Muscle of arm (tissue), 14 donors: Measurements from ENCODE around the gene WRAP53. TPM values are rescaled to one million over a fixed set of nuclear protein-coding genes. Genes with fewer than 3 reads are reported as not detected.
"Not testable (repeated sequence)": the region's sequence is repeated elsewhere in the genome, so short reads cannot be mapped to it uniquely, and the experiment has no call there.

Experiments
- DNase-seq: peaks from one replicate; pipeline ENCODE4 v3.0.0-alpha.2; 2013
- long read RNA-seq, 11 donors: transcript quantifications; one replicate each; lab custom pipeline, GENCODE V29; 2026
- polyA plus RNA-seq, 12 donors: library from polyadenylated mRNA; unstranded; fragments of 120-200 nt; gene quantifications; one replicate each; pipeline ENCODE4 v1.2.1, GENCODE V29; 2013; ENCODE audit not compliant: insufficient read length in 12 of 12

WRAP53 gene
- polyA plus RNA-seq: 1 to 10 TPM in 11 of 12 donors, not detected in 1; 5.1 to 9.9 (median 7.5) TPM
- long read RNA-seq, donor 1, full-length matches to known transcripts: 1 of 1 reads
- long read RNA-seq, donor 1, partial matches to known transcripts: 0 of 1 reads
- long read RNA-seq, donor 1, other reads (novel, unspliced or antisense): 0 of 1 reads
- long read RNA-seq, donor 2, full-length matches to known transcripts: 3 of 3 reads
- long read RNA-seq, donor 2, partial matches to known transcripts: 0 of 3 reads
- long read RNA-seq, donor 2, other reads (novel, unspliced or antisense): 0 of 3 reads
- long read RNA-seq, donor 3, full-length matches to known transcripts: 1 of 1 reads
- long read RNA-seq, donor 3, partial matches to known transcripts: 0 of 1 reads
- long read RNA-seq, donor 3, other reads (novel, unspliced or antisense): 0 of 1 reads
- long read RNA-seq, donor 4, partial matches to known transcripts: 0 of 1 reads
- long read RNA-seq, donor 4, other reads (novel, unspliced or antisense): 0 of 1 reads
- long read RNA-seq, donor 5, full-length matches to known transcripts: 2 of 2 reads
- long read RNA-seq, donor 5, partial matches to known transcripts: 0 of 2 reads
- long read RNA-seq, donor 5, other reads (novel, unspliced or antisense): 0 of 2 reads
- long read RNA-seq, donor 6: 0 reads
- long read RNA-seq, donor 7, partial matches to known transcripts: 0 of 2 reads
- long read RNA-seq, donor 7, other reads (novel, unspliced or antisense): 0 of 2 reads
- long read RNA-seq, donor 8, full-length matches to known transcripts: 2 of 2 reads
- long read RNA-seq, donor 8, partial matches to known transcripts: 0 of 2 reads
- long read RNA-seq, donor 8, other reads (novel, unspliced or antisense): 0 of 2 reads
- long read RNA-seq, donor 9, partial matches to known transcripts: 0 of 3 reads
- long read RNA-seq, donor 9, other reads (novel, unspliced or antisense): 0 of 3 reads
- long read RNA-seq, donor 10: 0 reads
- long read RNA-seq, donor 11, full-length matches to known transcripts: 2 of 2 reads
- long read RNA-seq, donor 11, partial matches to known transcripts: 0 of 2 reads
- long read RNA-seq, donor 11, other reads (novel, unspliced or antisense): 0 of 2 reads

GRCh38 chr17:7687908-7688807, at the start of gene WRAP53:
TSS of gene WRAP53 (plus strand) at chr17:7688477. CDS start at chr17:7688649, 172 bp downstream.
- peak; percentile 98 for DNase-seq

DNA sequence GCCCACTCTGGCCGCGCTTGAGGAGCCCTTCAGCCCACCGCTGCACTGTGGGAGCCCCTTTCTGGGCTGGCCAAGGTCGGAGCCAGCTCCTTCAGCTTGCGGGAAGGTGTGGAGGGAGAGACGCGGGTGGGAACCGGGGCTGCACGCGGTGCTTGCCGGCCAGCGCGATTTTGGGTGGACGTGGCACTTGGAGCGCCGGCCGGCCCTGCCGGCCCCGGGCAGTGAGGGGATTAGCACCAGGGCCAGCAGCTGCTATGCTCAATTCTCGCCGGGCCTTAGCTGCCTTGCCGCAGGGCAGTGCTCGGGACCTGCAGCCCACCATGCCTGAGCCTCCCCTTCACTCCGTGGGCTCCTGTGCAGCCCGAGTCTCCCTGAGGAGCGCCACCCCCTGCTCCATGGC, 47.5 kb upstream of the WRAP53 start:
- DNase-seq: no peak

GRCh38 chr17:7641635-7642034, 46.6 kb upstream of the WRAP53 start:
- not testable (repeated sequence) for DNase-seq

- DNase-seq: no peak
Observed at GRCh38 chr17:7644775-7645174, 43.5 kb upstream of the WRAP53 start.

- no peak for DNase-seq
Observed at GRCh38 chr17:7646457-7646856, 41.8 kb upstream of the WRAP53 start.

DNA sequence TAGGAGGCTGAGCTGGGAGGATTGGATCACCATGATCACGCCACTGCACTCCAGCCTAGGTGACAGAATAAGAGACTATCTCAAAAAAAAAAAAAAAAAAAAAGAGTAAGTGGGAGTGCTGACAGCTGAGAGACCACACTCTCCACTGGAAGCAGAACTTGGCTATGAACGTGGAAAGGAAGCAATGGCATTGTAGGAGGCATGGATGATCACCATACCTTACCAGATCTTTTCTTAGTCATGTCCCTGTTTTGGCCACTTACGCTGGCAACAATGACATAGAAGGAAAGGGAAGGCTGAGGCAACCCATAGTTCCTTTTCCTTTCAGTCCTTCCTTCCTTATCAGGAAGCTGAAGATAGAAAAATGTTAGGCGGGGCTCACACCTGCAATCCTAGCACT, 41.3 kb upstream of the WRAP53 start:
- DNase-seq: no peak

DNA sequence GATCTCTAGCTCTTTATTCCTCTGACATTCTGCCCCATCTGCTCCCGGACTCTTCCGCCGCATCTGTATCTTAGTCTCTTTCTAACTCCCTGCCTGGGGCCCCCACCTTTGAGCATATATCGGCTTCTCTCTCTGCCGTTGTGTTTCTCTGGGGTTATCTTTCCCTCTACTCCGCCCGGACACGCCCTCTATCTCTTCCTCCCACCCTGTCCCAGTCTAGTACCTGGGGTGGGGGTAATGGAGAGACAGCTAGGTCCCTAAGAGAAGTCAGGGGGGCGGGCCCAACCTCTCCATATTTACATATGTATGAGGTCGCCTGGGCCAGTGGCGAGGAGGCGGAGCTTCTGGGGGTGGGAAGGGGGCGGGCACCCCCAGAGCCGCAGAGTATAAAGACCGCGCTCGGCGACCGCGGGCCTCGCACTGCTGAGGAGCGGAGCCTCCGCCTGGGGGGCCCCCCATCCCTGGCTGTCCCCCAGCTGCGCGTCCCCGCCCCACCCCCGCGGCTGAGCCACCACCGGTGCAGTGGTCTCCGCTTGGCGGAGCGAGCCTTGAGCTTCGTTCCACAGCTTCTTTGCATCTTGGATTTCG, 37.7 kb upstream of the WRAP53 start, which contains the start of gene ATP1B2:
Gene ATP1B2 (plus strand): TSS at position 418 of the 588 bp plus-strand sequence. CDS start 593 bp downstream, outside the sequence.
- peak; percentile 76 for DNase-seq

DNA sequence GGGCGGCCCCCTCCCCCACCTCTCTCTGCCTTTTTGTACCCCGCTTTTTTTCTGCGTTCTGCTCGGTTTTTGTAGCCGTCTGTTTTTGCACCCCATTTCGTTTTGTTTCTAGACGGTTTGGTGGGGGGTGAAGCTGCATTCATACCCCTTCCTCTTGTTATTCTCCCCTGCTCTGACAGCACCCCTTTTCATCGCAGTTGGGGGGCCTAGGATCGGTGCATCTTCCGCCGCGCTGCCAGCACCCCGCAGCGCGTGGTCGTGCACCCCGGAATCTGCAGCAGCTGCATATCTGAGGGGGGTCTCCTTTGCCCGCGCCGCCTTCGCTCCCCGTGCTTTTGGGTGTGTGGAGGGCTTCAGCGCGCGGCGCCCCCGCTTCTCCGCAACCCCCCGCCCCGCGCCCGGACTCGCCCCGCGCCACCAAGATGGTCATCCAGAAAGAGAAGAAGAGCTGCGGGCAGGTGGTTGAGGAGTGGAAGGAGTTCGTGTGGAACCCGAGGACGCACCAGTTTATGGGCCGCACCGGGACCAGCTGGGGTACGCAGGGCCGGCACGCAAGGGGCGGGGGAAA, 37.1 kb upstream of the WRAP53 start:
- no peak for DNase-seq

DNA sequence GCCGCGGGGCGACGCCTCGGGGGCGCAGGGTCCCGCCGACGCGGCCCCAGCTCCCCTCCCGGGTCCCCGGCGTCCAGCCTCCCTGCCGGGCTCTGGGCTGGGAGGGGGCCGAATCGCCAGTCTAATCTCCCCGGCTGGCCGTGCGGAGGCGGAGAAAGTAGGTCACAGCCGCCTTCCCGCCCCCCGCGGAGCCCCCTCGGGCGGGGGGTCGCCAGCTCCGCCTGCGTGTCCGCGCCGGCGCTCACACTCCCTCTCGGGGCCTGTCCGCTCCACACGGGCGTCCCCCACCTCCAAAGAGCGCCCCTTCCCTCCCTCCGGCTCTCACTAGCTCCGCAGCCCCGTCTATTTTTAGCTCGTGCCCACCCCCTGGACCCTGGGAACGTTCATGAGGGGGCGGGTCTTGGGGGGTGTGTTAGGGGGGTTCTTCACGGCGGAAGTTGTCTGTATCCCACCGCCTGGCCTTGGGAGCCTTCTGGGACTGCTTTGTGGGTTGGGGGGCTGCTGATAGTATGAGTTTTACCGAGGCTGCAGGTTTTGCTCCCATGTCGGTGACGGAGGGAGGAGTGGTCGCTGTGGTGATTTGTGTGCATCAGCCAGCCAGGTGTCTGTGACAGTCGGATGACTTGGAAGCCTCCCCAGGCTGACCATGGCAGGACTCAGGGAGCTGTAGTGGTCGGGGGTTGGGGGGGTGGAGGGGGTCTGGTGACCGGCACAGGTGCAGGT, 36.5 kb upstream of the WRAP53 start:
- DNase-seq: peak; percentile 57

- no peak for DNase-seq
Observed at GRCh38 chr17:7652388-7653356, 35.6 kb upstream of the WRAP53 start.

DNA sequence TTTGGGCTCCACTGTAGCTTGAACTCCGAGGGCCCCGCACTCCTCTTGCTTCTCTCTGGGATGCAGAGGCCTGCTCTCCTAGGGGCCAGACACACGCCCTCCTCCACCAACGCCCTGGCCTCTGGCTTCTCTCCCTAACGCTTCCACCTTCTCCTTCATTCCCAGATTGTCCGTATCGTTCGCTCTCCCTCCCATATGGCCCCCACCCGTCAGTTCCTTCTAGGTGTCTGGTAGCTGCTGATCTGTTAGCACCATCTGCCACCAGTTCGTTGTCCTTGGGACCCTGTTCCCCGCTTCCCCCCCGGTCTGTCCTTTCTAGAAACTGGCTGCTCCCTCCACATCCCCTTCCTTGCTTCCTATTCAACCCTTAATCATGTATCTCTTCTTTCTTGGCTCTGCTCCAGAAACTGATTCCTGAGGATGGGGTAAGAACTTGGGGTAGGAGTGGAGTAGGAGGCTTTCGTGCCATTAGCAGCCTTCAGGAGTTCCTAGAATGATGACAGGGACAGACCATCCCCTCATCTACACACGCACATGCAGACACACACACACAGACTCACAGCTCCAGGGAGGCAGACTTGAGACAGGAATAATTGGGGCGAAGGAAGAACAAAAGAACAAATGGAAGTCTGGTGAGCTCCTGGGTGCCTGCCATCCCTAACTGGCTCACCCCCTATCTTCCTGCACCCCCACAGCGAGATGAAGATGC, 33.3 kb upstream of the WRAP53 start:
- DNase-seq: no peak

DNA sequence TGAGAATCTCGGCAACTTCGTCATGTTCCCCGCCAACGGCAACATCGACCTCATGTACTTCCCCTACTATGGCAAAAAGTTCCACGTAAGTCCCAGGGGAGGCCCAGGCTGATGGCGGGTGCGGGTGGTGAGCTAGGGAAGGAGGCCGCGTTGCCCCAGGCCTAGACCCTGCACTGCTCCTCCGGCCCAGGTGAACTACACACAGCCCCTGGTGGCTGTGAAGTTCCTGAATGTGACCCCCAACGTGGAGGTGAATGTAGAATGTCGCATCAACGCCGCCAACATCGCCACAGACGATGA, 32.8 kb upstream of the WRAP53 start:
- DNase-seq: no peak

GRCh38 chr17:7656958-7657609, 31.2 kb upstream of the WRAP53 start:
- no peak for DNase-seq

GRCh38 chr17:7667656-7668406, 20.4 kb upstream of the WRAP53 start:
- no peak for DNase-seq

GRCh38 chr17:7668482-7668881, 19.8 kb upstream of the WRAP53 start:
- DNase-seq: no peak

GRCh38 chr17:7673239-7673638, 15.0 kb upstream of the WRAP53 start:
- DNase-seq: no peak

DNA sequence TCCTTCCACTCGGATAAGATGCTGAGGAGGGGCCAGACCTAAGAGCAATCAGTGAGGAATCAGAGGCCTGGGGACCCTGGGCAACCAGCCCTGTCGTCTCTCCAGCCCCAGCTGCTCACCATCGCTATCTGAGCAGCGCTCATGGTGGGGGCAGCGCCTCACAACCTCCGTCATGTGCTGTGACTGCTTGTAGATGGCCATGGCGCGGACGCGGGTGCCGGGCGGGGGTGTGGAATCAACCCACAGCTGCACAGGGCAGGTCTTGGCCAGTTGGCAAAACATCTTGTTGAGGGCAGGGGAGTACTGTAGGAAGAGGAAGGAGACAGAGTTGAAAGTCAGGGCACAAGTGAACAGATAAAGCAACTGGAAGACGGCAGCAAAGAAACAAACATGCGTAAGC, 13.3 kb upstream of the WRAP53 start:
- no peak for DNase-seq
